Bronchial epithelial cell (primary cell): ENCODE data around the gene BPTF. TPM values are rescaled to one million over a fixed set of nuclear protein-coding genes. Genes with fewer than 3 reads are reported as not detected.

ENCODE experiments used
- DNase-seq: peaks from one replicate; pipeline ENCODE4 v3.0.0-alpha.2; 2010; ENCODE audit warnings: low read depth
- FAIRE-seq: peaks from 2 replicates; lab custom pipeline; 2011; peaks lifted over from hg19 to GRCh38; lab: Jason Lieb, UNC
- H3K27me3 ChIP-seq: 2 replicates; pipeline ENCODE4 v1.5.1; 2011; ENCODE audit warnings: low read length; ENCODE audit not compliant: control insufficient read depth, insufficient read depth
- H3K36me3 ChIP-seq: 2 replicates; pipeline ENCODE4 v1.5.1; 2011; ENCODE audit warnings: low read length; ENCODE audit not compliant: control insufficient read depth, insufficient read depth
- H3K4me3 ChIP-seq: 2 replicates; pipeline ENCODE4 v1.5.1; 2011; ENCODE audit warnings: mild to moderate bottlenecking, low read depth, low read length, control low read depth
- CTCF ChIP-seq: IDR thresholded peaks from 2 replicates; pipeline ENCODE4 v1.5.1; 2011; ENCODE audit warnings: mild to moderate bottlenecking, moderate library complexity, low read length, control low read depth, inconsistent platforms; ENCODE audit not compliant: insufficient read depth, severe bottlenecking
- total RNA-seq: library from RNA; depleted of rRNA; stranded (reverse); fragments of >200 nt; gene quantifications from 2 replicates; pipeline ENCODE4 v1.2.1, GENCODE V29; 2014

Gene BPTF
- total RNA-seq, 1 donor from 2014 or later: 18.7 TPM

- DNase-seq: no peak
- H3K4me3 ChIP-seq: no peak overlapping the region
- no peak for FAIRE-seq
- no peak for TF ChIP-seq CTCF
- H3K27me3 ChIP-seq: no peaks in the 10 kb centered on the region
- no peaks in the 10 kb centered on the region for H3K36me3 ChIP-seq
These were observed 173.2 kb downstream of the BPTF start for GRCh38 chr17:67998466-67998865.

GRCh38 chr17:67999291-67999911, 174.1 kb downstream of the BPTF start:
- DNase-seq: peak; percentile 79
- TF ChIP-seq CTCF: no peak
- H3K36me3 ChIP-seq: no peaks in the 10 kb centered on the region
- no peak for FAIRE-seq
- no peaks in the 10 kb centered on the region for H3K27me3 ChIP-seq
- H3K4me3 ChIP-seq: no peak overlapping the region

- no peaks in the 10 kb centered on the region for H3K36me3 ChIP-seq
- TF ChIP-seq CTCF: no peak
- H3K4me3 ChIP-seq: no peak overlapping the region
- DNase-seq: no peak
- H3K27me3 ChIP-seq: no peaks in the 10 kb centered on the region
- no peak for FAIRE-seq
These were observed 178.9 kb downstream of the BPTF start for GRCh38 chr17:68004201-68004600.

GRCh38 chr17:68006797-68007196, 181.5 kb downstream of the BPTF start:
- no peak overlapping the region for H3K4me3 ChIP-seq
- FAIRE-seq (no peak), DNase-seq (no peak)
- H3K36me3 ChIP-seq: no peaks in the 10 kb centered on the region
- no peak for TF ChIP-seq CTCF
- no peaks in the 10 kb centered on the region for H3K27me3 ChIP-seq

- Histone ChIP-seq H3K27me3 (peaks cover 2% of the 10 kb centered on the region), H3K4me3 (no peak overlapping the region), H3K36me3 (no peaks in the 10 kb centered on the region)
- DNase-seq: no peak
- no peak for FAIRE-seq
- peak; percentile 83 for TF ChIP-seq CTCF
These were observed 185.9 kb downstream of the BPTF start for GRCh38 chr17:68011199-68011665.

- H3K27me3 ChIP-seq: peaks cover 2% of the 10 kb centered on the region
- no peak for TF ChIP-seq CTCF
- H3K4me3 ChIP-seq: no peak overlapping the region
- no peak for FAIRE-seq
- H3K36me3 ChIP-seq: no peaks in the 10 kb centered on the region
- DNase-seq: no peak
These were observed 188.1 kb downstream of the BPTF start for GRCh38 chr17:68013385-68013784.
